A549 (cell line): ENCODE measurements around the gene TMX1. TPM values are rescaled to one million over a fixed set of nuclear protein-coding genes. Genes with fewer than 3 reads are reported as not detected.

ENCODE experiments used
- ATAC-seq, 2 experiments: fragments of 200-7000 bp in 1 of 2; fragments of >200 bp in 1 of 2; cut with Nextera tagmentation in 1 of 2; cut with Tn5 transposase in 1 of 2; 3 replicates each; pipeline versions ENCODE4 v1.8.0 to v1.9.1; 2018 to 2020; ENCODE audit warnings: mild to moderate bottlenecking in 1 of 2, moderate library complexity in 1 of 2
- CTCF ChIA-PET: fragments of 300-600 bp; sonication (Branson Sonifier 250); formaldehyde crosslinking; extraction: SDS; loops from one replicate; lab custom pipeline; 2021; ENCODE audit warnings: antibody characterized with exemption, inconsistent platforms; lab: Yijun Ruan, JAX
- POLR2A ChIA-PET: fragments of 350-600 bp; formaldehyde crosslinking; extraction: SDS; loops from one replicate; lab custom pipeline; 2021; ENCODE audit warnings: antibody characterized with exemption, inconsistent platforms; lab: Yijun Ruan, JAX
- DNase-seq, 2 experiments: peaks; one replicate each; pipeline versions ENCODE4 v3.0.0 to v3.0.0-alpha.2; 2011 to 2016; ENCODE audit warnings: low read depth in 1 of 2, low spot score in 1 of 2
- FAIRE-seq: peaks from 2 replicates; lab custom pipeline; 2011; peaks lifted over from hg19 to GRCh38; lab: Jason Lieb, UNC
- H3K27ac ChIP-seq, 2 experiments: fragments of >200 bp; sonication (Bioruptor Twin); formaldehyde crosslinking; 3 replicates each; pipeline ENCODE4 v1.5.1; 2016 to 2017
- H3K4me1 ChIP-seq: fragments of >200 bp; sonication (Bioruptor Twin); formaldehyde crosslinking; 3 replicates; pipeline ENCODE4 v1.6.1; 2016
- H3K4me2 ChIP-seq: fragments of >200 bp; sonication (Bioruptor Twin); formaldehyde crosslinking; 3 replicates; pipeline ENCODE4 v1.6.1; 2016
- H3K4me3 ChIP-seq: fragments of >200 bp; sonication (Bioruptor Twin); formaldehyde crosslinking; 3 replicates; pipeline ENCODE4 v1.5.1; 2016
- H3K9me3 ChIP-seq: fragments of >200 bp; sonication (Bioruptor Twin); formaldehyde crosslinking; 3 replicates; pipeline ENCODE4 v1.6.1; 2016
- BHLHE40 ChIP-seq: IDR thresholded peaks from 2 replicates; pipeline ENCODE4 v1.6.1; 2012; ENCODE audit warnings: low read depth, low read length, inconsistent platforms
- CBX8 ChIP-seq: fragments of 200-600 bp; sonication (generic); IDR thresholded peaks from 2 replicates; pipeline ENCODE4 v1.6.1; 2016
- CEBPB ChIP-seq, 2 experiments: fragments of >200 bp in 1 of 2; sonication (Bioruptor Twin) in 1 of 2; formaldehyde crosslinking in 1 of 2; IDR thresholded peaks; 2 replicates each; pipeline ENCODE4 v1.6.1; 2012 to 2016
- EHF ChIP-seq: fragments of 250-450 bp; sonication (Bioruptor Pico); IDR thresholded peaks from 2 replicates; pipeline ENCODE4 v1.5.0; 2020; ENCODE audit warnings: mild to moderate bottlenecking
- ELK1 ChIP-seq: fragments of 150-350 bp; IDR thresholded peaks from 2 replicates; pipeline ENCODE4 v1.6.1; 2014; ENCODE audit warnings: low read depth, mild to moderate bottlenecking, low read length
- FOSB ChIP-seq: fragments of 250-450 bp; sonication (Bioruptor Pico); IDR thresholded peaks from 2 replicates; pipeline ENCODE4 v1.5.0; 2020; ENCODE audit warnings: mild to moderate bottlenecking, moderate library complexity
- FOXS1 ChIP-seq: fragments of 250-450 bp; sonication (Bioruptor Pico); IDR thresholded peaks from 2 replicates; pipeline ENCODE4 v1.5.0; 2020; ENCODE audit warnings: mild to moderate bottlenecking, moderate library complexity
- GATA3 ChIP-seq: IDR thresholded peaks from 2 replicates; pipeline ENCODE4 v1.6.1; 2012; ENCODE audit warnings: borderline replicate concordance
- HES2 ChIP-seq: fragments of >200 bp; sonication (Bioruptor Twin); formaldehyde crosslinking; IDR thresholded peaks from 2 replicates; pipeline ENCODE4 v1.6.1; 2016
- HOXB13 ChIP-seq: fragments of 250-450 bp; sonication (Bioruptor Pico); IDR thresholded peaks from 2 replicates; pipeline ENCODE4 v1.5.0; 2020; ENCODE audit warnings: low read depth, mild to moderate bottlenecking, moderate library complexity
- JUN ChIP-seq, 2 experiments: fragments of >200 bp; sonication (Bioruptor Twin); formaldehyde crosslinking; IDR thresholded peaks; 2 replicates in 1 of 2; 3 replicates in 1 of 2; pipeline ENCODE4 v1.6.1; 2016 to 2017
- KDM1A ChIP-seq: fragments of 200-600 bp; sonication (generic); IDR thresholded peaks from 2 replicates; pipeline ENCODE4 v1.6.1; 2016; ENCODE audit warnings: low read depth, mild to moderate bottlenecking
- MAZ ChIP-seq: fragments of 150-350 bp; IDR thresholded peaks from 2 replicates; pipeline ENCODE4 v1.6.1; 2014; ENCODE audit warnings: antibody characterized with exemption, low read depth, low read length, borderline replicate concordance
- MYC ChIP-seq: IDR thresholded peaks from 2 replicates; pipeline ENCODE4 v1.6.1; 2012; ENCODE audit warnings: mild to moderate bottlenecking, inconsistent platforms, low read length, improper control_type of control experiment, borderline replicate concordance
- NFE2L2 ChIP-seq: fragments of 150-350 bp; conservative IDR thresholded peaks from 2 replicates; pipeline ENCODE4 v1.6.1; 2014; ENCODE audit warnings: low read length
- PBX3 ChIP-seq: IDR thresholded peaks from 2 replicates; pipeline ENCODE4 v1.6.1; 2012
- POLR2A ChIP-seq: IDR thresholded peaks from 2 replicates; pipeline ENCODE4 v1.6.1; 2012; ENCODE audit warnings: mild to moderate bottlenecking, low read length
- POLR2AphosphoS2 ChIP-seq: conservative IDR thresholded peaks from 2 replicates; pipeline ENCODE4 v1.6.1; 2012; ENCODE audit warnings: low read length, improper control_type of control experiment, inconsistent platforms
- RARB ChIP-seq: fragments of 250-450 bp; sonication (Bioruptor Pico); IDR thresholded peaks from 2 replicates; pipeline ENCODE4 v1.8.0; 2021; ENCODE audit warnings: mild to moderate bottlenecking, moderate library complexity
- RNF2 ChIP-seq: fragments of 200-600 bp; sonication (generic); IDR thresholded peaks from 2 replicates; pipeline ENCODE4 v1.6.1; 2016; ENCODE audit warnings: low read depth, mild to moderate bottlenecking, antibody characterized with exemption, moderate library complexity, borderline replicate concordance
- USF2 ChIP-seq: fragments of 450-650 bp; IDR thresholded peaks from 2 replicates; pipeline ENCODE4 v1.6.1; 2014; ENCODE audit warnings: antibody characterized with exemption
- ZC3H11A ChIP-seq: fragments of 450-650 bp; IDR thresholded peaks from 2 replicates; pipeline ENCODE4 v1.6.1; 2014; ENCODE audit warnings: antibody characterized with exemption, mild to moderate bottlenecking
- ZFP36 ChIP-seq: fragments of 450-650 bp; IDR thresholded peaks from 2 replicates; pipeline ENCODE4 v1.6.1; 2014; ENCODE audit warnings: borderline replicate concordance; ENCODE audit not compliant: partially characterized antibody
- WGBS: methylation state at CpG from one replicate; pipeline ENCODE4 v1.1.6; 2017; ENCODE audit errors: missing lambda C conversion rate; 5-methylcytosine and 5-hydroxymethylcytosine counted together
- polyA plus RNA-seq, 4 experiments: library from polyadenylated mRNA; depleted of rRNA in 3 of 4; stranded (reverse); fragments of >200 nt; fragmentation: RNase III in 1 of 4; extraction: RNeasy Plus Mini Kit Qiagen cat#74134 plus additional on column Dnase treatment in 1 of 4; gene quantifications; 2 replicates in 3 of 4; 3 replicates in 1 of 4; pipeline ENCODE4 v1.2.3, GENCODE V29; 2011 to 2017

TMX1 gene
- polyA plus RNA-seq, 2 of the 4 experiments (the other 2 are of a cell fraction), result 58.6 to 64.0 TPM

DNA sequence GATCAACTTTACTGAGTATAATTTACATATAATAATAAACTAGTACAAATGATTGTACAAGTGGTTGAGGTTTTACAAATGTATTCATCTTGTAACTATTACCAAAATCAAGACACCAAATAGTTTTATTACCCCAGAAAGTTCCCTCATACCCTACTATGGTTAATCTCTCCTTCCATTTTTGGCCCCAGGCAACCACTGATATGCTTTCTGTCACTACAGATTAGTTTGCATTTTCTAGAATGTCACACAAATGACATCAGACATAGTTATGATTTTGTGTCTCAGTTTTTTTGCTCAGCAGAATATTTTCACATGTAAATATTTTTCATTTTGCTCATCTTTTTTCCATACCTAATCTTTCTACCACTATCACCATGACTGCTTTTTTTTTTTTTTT lies 49.1 kb downstream of the TMX1 start (continued):
- TF ChIP-seq RARB (CRISPR knock-in tag) (no peak), EHF (no peak), HES2 (no peak), NFE2L2 (no peak), MYC (no peak), ELK1 (no peak), CEBPB (IDR thresholded peaks at IDR 0.05) (no peak), GATA3 (no peak), RNF2 (no peak)

- TF ChIP-seq CBX8 (no peak), ZC3H11A (no peak), CEBPB (IDR thresholded peaks at IDR 0.05) (no peak), BHLHE40 (no peak), FOXS1 (CRISPR knock-in tag) (no peak), MAZ (no peak), USF2 (no peak)
- WGBS, result 90% methylated on average over 1 of the region's 1 CpG
- ATAC-seq, result no peak
- POLR2A ChIA-PET, result no interaction called here
- CTCF ChIA-PET, result interaction anchor here (23.5 kb wide), 1 partner anchor 488 kb away, joined by 512 read pairs; no protein-coding TSS in a partner anchor
- H3K9me3 ChIP-seq, result no peaks in the 10 kb centered on the region
- H3K4me1 ChIP-seq, result no peaks in the 10 kb centered on the region
- no peak overlapping the region for H3K4me3 ChIP-seq
- no peak overlapping the region for H3K4me2 ChIP-seq
- H3K27ac ChIP-seq, result no peak overlapping the region
- no peak for DNase-seq
- no peak for FAIRE-seq
Measured at GRCh38 chr14:51290132-51290531, 50.1 kb downstream of the TMX1 start.

GRCh38 chr14:51291016-51291415 lies 51.0 kb downstream of the TMX1 start:
- no peaks in the 10 kb centered on the region for H3K9me3 ChIP-seq
- ATAC-seq, result no peak
- TF ChIP-seq ZC3H11A, result no peak
- no peak for TF ChIP-seq HOXB13 (CRISPR knock-in tag)
- no peak for TF ChIP-seq CBX8
- TF ChIP-seq JUN (IDR thresholded peaks at IDR 0.05), result no peak
- no peak for TF ChIP-seq RNF2
- TF ChIP-seq KDM1A, result no peak
- no peak for TF ChIP-seq POLR2AphosphoS2
- TF ChIP-seq FOSB (CRISPR knock-in tag), result no peak
- TF ChIP-seq POLR2A, result no peak
- TF ChIP-seq ELK1, result no peak
- TF ChIP-seq ZFP36, result no peak
- no peak for TF ChIP-seq PBX3
- CTCF ChIA-PET, result interaction anchor here (0.8 to 23.5 kb wide), 3 partner anchors 8 to 487 kb away, joined by 3 to 512 read pairs (median 35); no protein-coding TSS in a partner anchor
- WGBS, result 91% methylated on average over 4 of the region's 4 CpGs
- no peak overlapping the region for H3K4me2 ChIP-seq
- FAIRE-seq, result no peak
- DNase-seq, result no peak
- H3K4me3 ChIP-seq, result no peak overlapping the region
- POLR2A ChIA-PET, result no interaction called here
- no peak overlapping the region for H3K27ac ChIP-seq
- peaks cover 6% of the 10 kb centered on the region; the same call in 1 of the 3 replicates for H3K4me1 ChIP-seq
